ENCODE results near the gene RBPJL. TPM values are rescaled to one million over a fixed set of nuclear protein-coding genes. Genes with fewer than 3 reads are reported as not detected.
A peak's percentile ranks its signal among the peaks of the same experiment; 100 is the strongest.

RBPJL gene
- total RNA-seq, 1 donor from 2014 or later = not detected

- TF ChIP-seq CTCF (IDR thresholded peaks at IDR 0.05) = peak; percentile 92
- H3K27me3 Mint-ChIP-seq (ENCODE audit: unreplicated experiment) = no peaks in the 10 kb centered on the region
- H3K27ac Mint-ChIP-seq (ENCODE audit: unreplicated experiment) = peak within 1 kb of the TSS; percentile 100
- H3K4me3 Mint-ChIP-seq (ENCODE audit: unreplicated experiment) = peak within 1 kb of the TSS; percentile 98
- DNase-seq (ENCODE audit: extremely low spot score, unreplicated experiment) = peak; percentile 99
- H3K4me1 Mint-ChIP-seq (ENCODE audit: unreplicated experiment) = peaks cover 46% of the 10 kb centered on the region
- H3K36me3 Mint-ChIP-seq (ENCODE audit: unreplicated experiment) = peaks cover 12% of the 10 kb centered on the region
- no peaks in the 10 kb centered on the region for H3K9me3 Mint-ChIP-seq (ENCODE audit: unreplicated experiment)
These were observed 56.4 kb downstream of the RBPJL start, which contains the start of gene SYS1 for GRCh38 chr20:45362804-45363610. Gene SYS1, plus strand, starts transcription at chr20:45363156. Its CDS starts 376 bp downstream, at chr20:45363532.

DNA sequence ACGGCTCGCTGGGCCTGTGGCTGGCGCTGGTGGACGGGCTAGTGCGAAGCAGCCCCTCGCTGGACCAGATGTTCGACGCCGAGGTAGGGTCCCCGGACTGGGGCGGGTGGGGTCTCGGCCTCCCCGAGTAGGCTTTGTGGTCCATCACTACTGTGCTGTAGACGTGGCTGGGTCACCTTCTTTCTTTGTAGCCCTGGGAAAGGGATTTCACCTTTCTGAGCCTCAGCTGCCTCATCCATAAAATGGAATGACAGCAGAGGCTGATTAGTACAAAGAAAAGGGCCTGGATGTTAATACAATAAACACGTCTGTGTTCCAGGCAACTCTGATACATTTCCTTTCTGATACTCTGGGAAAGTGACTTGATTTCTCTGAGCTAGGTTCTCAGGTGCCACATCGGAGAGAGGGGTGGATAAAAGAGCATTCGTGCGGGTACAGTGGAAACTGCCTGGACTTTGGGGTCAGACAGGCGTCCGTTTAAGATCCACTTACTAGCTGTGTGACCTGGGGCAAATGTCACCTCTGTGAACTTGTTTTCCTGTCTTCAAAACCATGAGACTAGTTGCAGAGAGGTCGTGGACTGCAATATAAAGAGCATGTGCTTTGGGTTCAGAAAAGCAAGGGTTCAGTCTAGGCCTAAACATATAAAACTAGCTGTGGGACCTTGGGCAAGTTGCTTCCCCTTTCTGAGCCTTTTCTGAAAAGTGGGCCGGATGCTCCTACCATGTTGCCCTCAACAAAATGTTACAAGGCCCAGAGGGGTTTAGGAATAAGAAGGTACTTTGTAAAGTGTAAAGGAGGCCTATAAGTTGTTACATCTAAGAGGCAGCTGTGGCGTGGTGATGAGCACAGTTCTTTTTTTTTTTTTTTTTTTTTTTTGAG lies 57.2 kb downstream of the RBPJL start:
- no peak for TF ChIP-seq CTCF (IDR thresholded peaks at IDR 0.05)
- Mint-ChIP-seq H3K27ac (ENCODE audit: unreplicated experiment) (peak overlapping the region; percentile 100), H3K36me3 (ENCODE audit: unreplicated experiment) (peaks cover 18% of the 10 kb centered on the region), H3K9me3 (ENCODE audit: unreplicated experiment) (no peaks in the 10 kb centered on the region), H3K4me3 (ENCODE audit: unreplicated experiment) (peak overlapping the region; percentile 98), H3K4me1 (ENCODE audit: unreplicated experiment) (peaks cover 37% of the 10 kb centered on the region), H3K27me3 (ENCODE audit: unreplicated experiment) (no peaks in the 10 kb centered on the region)
- DNase-seq (ENCODE audit: extremely low spot score, unreplicated experiment) = no peak

DNA sequence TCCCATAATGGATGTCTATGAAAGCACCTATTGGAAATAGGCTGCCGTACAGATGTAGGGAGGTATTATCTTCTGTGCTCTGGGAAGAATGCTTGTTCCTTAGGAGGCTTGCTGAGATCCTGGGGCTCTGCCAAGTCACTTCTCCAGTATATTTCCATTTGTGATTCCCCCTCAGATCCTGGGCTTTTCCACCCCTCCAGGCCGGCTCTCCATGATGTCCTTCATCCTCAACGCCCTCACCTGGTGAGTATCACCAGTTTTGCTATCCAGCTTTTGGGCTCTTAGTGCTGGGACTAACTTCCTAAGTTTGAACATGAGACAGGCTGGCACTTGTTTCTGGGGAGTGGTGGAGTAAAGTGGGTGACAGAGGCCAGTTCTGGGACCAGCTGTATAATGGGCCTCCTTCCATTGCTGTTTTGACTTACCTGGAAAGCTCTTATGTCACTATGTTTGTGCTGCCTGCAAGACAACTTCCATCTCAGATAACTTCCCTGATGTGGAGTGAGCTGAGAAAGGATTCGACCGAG lies 58.9 kb downstream of the RBPJL start:
- Mint-ChIP-seq H3K27ac (ENCODE audit: unreplicated experiment) (no peak overlapping the region), H3K27me3 (ENCODE audit: unreplicated experiment) (no peaks in the 10 kb centered on the region), H3K4me1 (ENCODE audit: unreplicated experiment) (peaks cover 22% of the 10 kb centered on the region), H3K4me3 (ENCODE audit: unreplicated experiment) (no peak overlapping the region), H3K36me3 (ENCODE audit: unreplicated experiment) (peaks cover 20% of the 10 kb centered on the region), H3K9me3 (ENCODE audit: unreplicated experiment) (no peaks in the 10 kb centered on the region)
- DNase-seq (ENCODE audit: extremely low spot score, unreplicated experiment) = no peak
- no peak for TF ChIP-seq CTCF (IDR thresholded peaks at IDR 0.05)

DNA sequence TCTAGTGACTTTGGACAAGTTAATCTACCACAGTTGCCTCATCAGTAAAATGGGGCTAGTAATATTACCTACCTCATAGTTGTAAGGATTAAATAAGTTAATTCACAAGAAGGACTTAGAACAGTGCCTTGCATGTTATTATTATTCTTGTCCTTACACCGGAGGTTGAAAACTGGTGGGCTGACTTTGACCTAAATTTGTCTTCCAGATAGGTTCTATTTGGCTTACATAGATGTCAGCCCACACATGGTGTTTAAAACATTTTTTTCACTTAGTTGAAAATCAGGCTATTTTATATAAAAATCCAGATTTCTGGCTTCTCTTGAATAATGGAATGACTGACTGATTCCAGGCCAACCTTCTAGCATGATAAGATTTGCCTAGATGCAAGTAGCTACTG lies 59.6 kb downstream of the RBPJL start:
- no peaks in the 10 kb centered on the region for H3K27me3 Mint-ChIP-seq (ENCODE audit: unreplicated experiment)
- DNase-seq (ENCODE audit: extremely low spot score, unreplicated experiment) = no peak
- H3K9me3 Mint-ChIP-seq (ENCODE audit: unreplicated experiment) = no peaks in the 10 kb centered on the region
- peaks cover 20% of the 10 kb centered on the region for H3K36me3 Mint-ChIP-seq (ENCODE audit: unreplicated experiment)
- no peak overlapping the region for H3K4me3 Mint-ChIP-seq (ENCODE audit: unreplicated experiment)
- TF ChIP-seq CTCF (IDR thresholded peaks at IDR 0.05) = no peak
- peaks cover 22% of the 10 kb centered on the region for H3K4me1 Mint-ChIP-seq (ENCODE audit: unreplicated experiment)
- H3K27ac Mint-ChIP-seq (ENCODE audit: unreplicated experiment) = no peak overlapping the region
